ENCODE results near the gene CABLES2.

- TF ChIP-seq CTCF (IDR thresholded peaks at IDR 0.05), result no peak
- no peak for TF ChIP-seq POLR2A (IDR thresholded peaks at IDR 0.05; ENCODE audit: low read depth)
These were observed 48.0 kb upstream of the CABLES2 start for GRCh38 chr20:62454904-62455636.
